ENCODE results near the gene LMO4. TPM values are rescaled to one million over a fixed set of nuclear protein-coding genes. Genes with fewer than 3 reads are reported as not detected.

Gene LMO4
- total RNA-seq, 1 experiment from 2014 or later, result 38.5 TPM

GRCh38 chr1:87348341-87349019 lies 19.8 kb downstream of the LMO4 start:
- 0 out of 4 replicates have a peak, but pooled peaks cover 0 to 4% of the 10 kb centered on the region in 2 experiments for H3K36me3 ChIP-seq (ENCODE audit: control insufficient read depth in 1 of 2, insufficient read depth in 2 of 2, low read length in 2 of 2)
- H3K4me1 ChIP-seq (ENCODE audit: control insufficient read depth in 1 of 2, insufficient read depth in 2 of 2, low read length in 2 of 2), result no peaks in the 10 kb centered on the region
- no peaks in the 10 kb centered on the region for H3K79me2 ChIP-seq (ENCODE audit: insufficient read depth, low read length)
- no peak overlapping the region for H2AFZ ChIP-seq (ENCODE audit: low read depth, low read length, poor library complexity, severe bottlenecking)
- ChIA-PET POLR2A (no interaction called here), CTCF (interaction anchor here (1.4 kb wide), 1 partner anchor 22 kb away, joined by 4 read pairs; no protein-coding TSS in a partner anchor), RAD21 (ENCODE audit: low non-redundant PET in 1 of 2, low total read pairs in 2 of 2, uncharacterized antibody in 2 of 2, unreplicated experiment in 2 of 2) (no interaction called here)
- no peak for ATAC-seq
- no peaks in the 10 kb centered on the region for H4K20me1 ChIP-seq (ENCODE audit: insufficient read depth)
- H3K9me3 ChIP-seq (ENCODE audit: control insufficient read depth in 1 of 2, insufficient read depth in 1 of 2, low read depth in 1 of 2, low read length in 2 of 2), result no peaks in the 10 kb centered on the region
- H3K4me2 ChIP-seq (ENCODE audit: low read length), result no peak overlapping the region
- H3K9me2 ChIP-seq (ENCODE audit: insufficient read depth), result no peaks in the 10 kb centered on the region
- H3K9ac ChIP-seq (ENCODE audit: low read length), result no peak overlapping the region
- no peak overlapping the region for H3K4me3 ChIP-seq (replicated peaks in 1 of 2; ENCODE audit: low read depth in 1 of 2, low read length in 2 of 2)
- H3K27ac ChIP-seq (ENCODE audit: low read depth, low read length), result no peak overlapping the region
- no peak for TF ChIP-seq RAD21 (IDR thresholded peaks at IDR 0.05; ENCODE audit: low read depth)
- TF ChIP-seq ZFX (IDR thresholded peaks at IDR 0.05), result no peak
- TF ChIP-seq CEBPB (IDR thresholded peaks at IDR 0.05; ENCODE audit: low read depth), result no peak
- TF ChIP-seq SIN3A (IDR thresholded peaks at IDR 0.05; ENCODE audit: low read depth), result no peak
- TF ChIP-seq EZH2phosphoT487 (IDR thresholded peaks at IDR 0.05; ENCODE audit: borderline replicate concordance), result no peak
- TF ChIP-seq EGR1 (IDR thresholded peaks at IDR 0.05; ENCODE audit: low read depth), result no peak
- BruUV-seq (replicated peaks), result no TSS peak
- no peaks in the 10 kb centered on the region for H3K27me3 ChIP-seq (ENCODE audit: insufficient read depth, low read length)
- intact Hi-C loops (cut with micrococcal nuclease), result no loop called here
- no peak for DNase-seq (ENCODE audit: low read depth, low spot score)

- ATAC-seq, result no peak
- no TSS peak for BruUV-seq (replicated peaks)
- Histone ChIP-seq H3K9me2 (ENCODE audit: insufficient read depth) (no peaks in the 10 kb centered on the region), H3K4me3 (replicated peaks in 1 of 2; ENCODE audit: low read depth in 1 of 2, low read length in 2 of 2) (no peak overlapping the region), H3K27ac (ENCODE audit: low read depth, low read length) (no peak overlapping the region), H3K9me3 (ENCODE audit: control insufficient read depth in 1 of 2, insufficient read depth in 1 of 2, low read depth in 1 of 2, low read length in 2 of 2) (no peaks in the 10 kb centered on the region), H2AFZ (ENCODE audit: low read depth, low read length, poor library complexity, severe bottlenecking) (no peak overlapping the region), H3K4me1 (ENCODE audit: control insufficient read depth in 1 of 2, insufficient read depth in 2 of 2, low read length in 2 of 2) (no peaks in the 10 kb centered on the region), H4K20me1 (ENCODE audit: insufficient read depth) (no peaks in the 10 kb centered on the region), H3K36me3 (ENCODE audit: control insufficient read depth in 1 of 2, insufficient read depth in 2 of 2, low read length in 2 of 2) (0 out of 4 replicates have a peak, but pooled peaks cover 0 to 4% of the 10 kb centered on the region in 2 experiments), H3K79me2 (ENCODE audit: insufficient read depth, low read length) (no peaks in the 10 kb centered on the region), H3K4me2 (ENCODE audit: low read length) (no peak overlapping the region), H3K27me3 (ENCODE audit: insufficient read depth, low read length) (no peaks in the 10 kb centered on the region), H3K9ac (ENCODE audit: low read length) (no peak overlapping the region)
- DNase-seq (ENCODE audit: low read depth, low spot score), result no peak
- TF ChIP-seq ZBTB33 (IDR thresholded peaks at IDR 0.05; ENCODE audit: extremely low read depth, insufficient replicate concordance, low read length) (no peak), JUND (IDR thresholded peaks at IDR 0.05) (no peak), SIN3A (IDR thresholded peaks at IDR 0.05; ENCODE audit: low read depth) (no peak), ELF1 (IDR thresholded peaks at IDR 0.05; ENCODE audit: borderline replicate concordance, low read depth) (no peak)
- ChIA-PET RAD21 (ENCODE audit: low non-redundant PET in 1 of 2, low total read pairs in 2 of 2, uncharacterized antibody in 2 of 2, unreplicated experiment in 2 of 2) (no interaction called here), CTCF (interaction anchor here (1.4 kb wide), 1 partner anchor 23 kb away, joined by 4 read pairs; no protein-coding TSS in a partner anchor), POLR2A (no interaction called here)
- intact Hi-C loops (cut with micrococcal nuclease), result no loop called here
Observed at GRCh38 chr1:87349036-87349435, 20.4 kb downstream of the LMO4 start.
